ENCODE measurements around the gene SULT2B1.

DNA sequence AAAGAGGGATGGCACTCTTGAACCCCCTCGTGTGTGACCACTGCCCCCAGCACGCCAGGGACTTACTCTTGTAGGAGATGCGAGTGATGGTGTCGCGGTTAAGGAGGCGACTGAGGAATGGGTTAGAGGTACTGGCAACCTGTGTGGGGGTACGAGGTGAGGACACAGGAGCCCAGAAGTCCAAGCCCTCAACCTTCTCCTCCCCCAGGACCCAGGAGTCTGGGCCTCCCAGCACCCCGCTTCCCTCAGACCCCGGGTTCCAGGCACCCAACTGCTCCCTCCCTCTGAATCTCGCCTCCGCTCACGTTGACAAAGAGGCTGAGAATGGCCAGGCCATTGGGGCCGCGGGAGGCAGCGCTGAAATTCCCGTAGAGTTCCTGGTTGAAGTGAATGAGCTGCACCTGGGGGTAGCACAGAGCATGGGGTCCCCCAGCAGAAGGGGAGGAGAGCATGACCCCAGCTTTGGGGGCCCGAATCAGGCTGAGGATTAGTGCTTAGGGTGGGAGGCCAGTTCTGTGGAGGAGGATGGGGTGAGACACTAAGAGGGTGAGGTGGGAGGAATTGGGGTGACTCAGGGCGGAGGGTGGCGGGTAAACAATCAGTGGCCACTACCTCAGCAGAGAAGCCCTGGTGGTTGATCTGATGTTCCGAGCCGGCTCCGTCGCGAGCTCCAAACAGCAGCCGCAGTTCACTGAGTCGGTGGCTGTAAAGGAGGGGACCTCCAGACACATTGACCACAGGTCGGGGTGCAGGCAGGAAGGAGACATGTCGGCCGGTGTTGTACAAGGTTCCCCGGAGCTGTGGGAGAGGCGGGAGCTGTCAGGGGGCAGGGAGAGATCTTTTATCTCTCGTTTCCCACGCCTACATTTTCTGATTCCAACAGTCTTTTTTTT, 87.8 kb downstream of the SULT2B1 start:
- TF ChIP-seq, protein P1, sequence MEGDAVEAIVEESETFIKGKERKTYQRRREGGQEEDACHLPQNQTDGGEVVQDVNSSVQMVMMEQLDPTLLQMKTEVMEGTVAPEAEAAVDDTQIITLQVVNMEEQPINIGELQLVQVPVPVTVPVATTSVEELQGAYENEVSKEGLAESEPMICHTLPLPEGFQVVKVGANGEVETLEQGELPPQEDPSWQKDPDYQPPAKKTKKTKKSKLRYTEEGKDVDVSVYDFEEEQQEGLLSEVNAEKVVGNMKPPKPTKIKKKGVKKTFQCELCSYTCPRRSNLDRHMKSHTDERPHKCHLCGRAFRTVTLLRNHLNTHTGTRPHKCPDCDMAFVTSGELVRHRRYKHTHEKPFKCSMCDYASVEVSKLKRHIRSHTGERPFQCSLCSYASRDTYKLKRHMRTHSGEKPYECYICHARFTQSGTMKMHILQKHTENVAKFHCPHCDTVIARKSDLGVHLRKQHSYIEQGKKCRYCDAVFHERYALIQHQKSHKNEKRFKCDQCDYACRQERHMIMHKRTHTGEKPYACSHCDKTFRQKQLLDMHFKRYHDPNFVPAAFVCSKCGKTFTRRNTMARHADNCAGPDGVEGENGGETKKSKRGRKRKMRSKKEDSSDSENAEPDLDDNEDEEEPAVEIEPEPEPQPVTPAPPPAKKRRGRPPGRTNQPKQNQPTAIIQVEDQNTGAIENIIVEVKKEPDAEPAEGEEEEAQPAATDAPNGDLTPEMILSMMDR (IDR thresholded peaks at IDR 0.05): no peak
- TF ChIP-seq ZFX (IDR thresholded peaks at IDR 0.05; ENCODE audit: borderline replicate concordance): no peak

Measured in 22Rv1 (cell line).